ENCODE measurements around the gene PLOD1. TPM values are rescaled to one million over a fixed set of nuclear protein-coding genes. Genes with fewer than 3 reads are reported as not detected.

Gene PLOD1
- total RNA-seq, 1 donor from 2014 or later = 113 TPM

GRCh38 chr1:11979851-11980675 is 45.5 kb downstream of the PLOD1 start, which contains the start of gene MFN2:
Gene MFN2 (plus strand): TSS chr1:11980444. CDS start chr1:11989169, 8,725 bp downstream.
- H3K36me3 Mint-ChIP-seq (ENCODE audit: unreplicated experiment) = no peaks in the 10 kb centered on the region
- peaks cover 3% of the 10 kb centered on the region for H3K9me3 Mint-ChIP-seq (ENCODE audit: unreplicated experiment)
- no peak for TF ChIP-seq CTCF (IDR thresholded peaks at IDR 0.05; ENCODE audit: partially characterized antibody, unreplicated experiment)
- peak; percentile 98 for DNase-seq
- H3K4me1 Mint-ChIP-seq (ENCODE audit: low read depth, unreplicated experiment) = peaks cover 11% of the 10 kb centered on the region
- H3K27me3 Mint-ChIP-seq (ENCODE audit: unreplicated experiment) = peaks cover 4% of the 10 kb centered on the region
- peak within 1 kb of the TSS; percentile 95 for H3K4me3 Mint-ChIP-seq (ENCODE audit: unreplicated experiment)
- peak within 1 kb of the TSS; percentile 89 for H3K27ac Mint-ChIP-seq (ENCODE audit: unreplicated experiment)

GRCh38 chr1:11980676-11980972 is 46.1 kb downstream of the PLOD1 start:
- peaks cover 11% of the 10 kb centered on the region for H3K4me1 Mint-ChIP-seq (ENCODE audit: low read depth, unreplicated experiment)
- H3K27ac Mint-ChIP-seq (ENCODE audit: unreplicated experiment) = peak overlapping the region; percentile 89
- peaks cover 4% of the 10 kb centered on the region for H3K27me3 Mint-ChIP-seq (ENCODE audit: unreplicated experiment)
- no peaks in the 10 kb centered on the region for H3K36me3 Mint-ChIP-seq (ENCODE audit: unreplicated experiment)
- peak overlapping the region; percentile 95 for H3K4me3 Mint-ChIP-seq (ENCODE audit: unreplicated experiment)
- H3K9me3 Mint-ChIP-seq (ENCODE audit: unreplicated experiment) = peaks cover 3% of the 10 kb centered on the region
- no peak for DNase-seq
- no peak for TF ChIP-seq CTCF (IDR thresholded peaks at IDR 0.05; ENCODE audit: partially characterized antibody, unreplicated experiment)

GRCh38 chr1:11981378-11982009 is 47.0 kb downstream of the PLOD1 start:
- Mint-ChIP-seq H3K4me1 (ENCODE audit: low read depth, unreplicated experiment) (peaks cover 11% of the 10 kb centered on the region), H3K9me3 (ENCODE audit: unreplicated experiment) (peaks cover 3% of the 10 kb centered on the region), H3K36me3 (ENCODE audit: unreplicated experiment) (no peaks in the 10 kb centered on the region), H3K4me3 (ENCODE audit: unreplicated experiment) (peak overlapping the region; percentile 95), H3K27ac (ENCODE audit: unreplicated experiment) (peak overlapping the region; percentile 4), H3K27me3 (ENCODE audit: unreplicated experiment) (peaks cover 3% of the 10 kb centered on the region)
- TF ChIP-seq CTCF (IDR thresholded peaks at IDR 0.05; ENCODE audit: partially characterized antibody, unreplicated experiment) = no peak
- DNase-seq = no peak

- peak overlapping the region; percentile 15 for H3K27ac Mint-ChIP-seq (ENCODE audit: unreplicated experiment)
- peaks cover 11% of the 10 kb centered on the region for H3K4me1 Mint-ChIP-seq (ENCODE audit: low read depth, unreplicated experiment)
- no peak for DNase-seq
- peaks cover 3% of the 10 kb centered on the region for H3K27me3 Mint-ChIP-seq (ENCODE audit: unreplicated experiment)
- H3K4me3 Mint-ChIP-seq (ENCODE audit: unreplicated experiment) = peak overlapping the region; percentile 81
- no peaks in the 10 kb centered on the region for H3K36me3 Mint-ChIP-seq (ENCODE audit: unreplicated experiment)
- H3K9me3 Mint-ChIP-seq (ENCODE audit: unreplicated experiment) = peaks cover 3% of the 10 kb centered on the region
- peak; percentile 11 for TF ChIP-seq CTCF (IDR thresholded peaks at IDR 0.05; ENCODE audit: partially characterized antibody, unreplicated experiment)
Measured at GRCh38 chr1:11982010-11982392, 47.5 kb downstream of the PLOD1 start.

GRCh38 chr1:11984121-11984520 is 49.6 kb downstream of the PLOD1 start:
- peaks cover 3% of the 10 kb centered on the region for H3K27me3 Mint-ChIP-seq (ENCODE audit: unreplicated experiment)
- no peak overlapping the region for H3K4me3 Mint-ChIP-seq (ENCODE audit: unreplicated experiment)
- H3K27ac Mint-ChIP-seq (ENCODE audit: unreplicated experiment) = no peak overlapping the region
- no peak for DNase-seq
- no peak for TF ChIP-seq CTCF (IDR thresholded peaks at IDR 0.05; ENCODE audit: partially characterized antibody, unreplicated experiment)
- no peaks in the 10 kb centered on the region for H3K36me3 Mint-ChIP-seq (ENCODE audit: unreplicated experiment)
- peaks cover 3% of the 10 kb centered on the region for H3K9me3 Mint-ChIP-seq (ENCODE audit: unreplicated experiment)
- peaks cover 11% of the 10 kb centered on the region for H3K4me1 Mint-ChIP-seq (ENCODE audit: low read depth, unreplicated experiment)

All from glutamatergic neuron (in vitro differentiated cells).